ENCODE measurements around the gene GCLC. TPM values are rescaled to one million over a fixed set of nuclear protein-coding genes. Genes with fewer than 3 reads are reported as not detected.

The GCLC gene
- total and polyA plus RNA-seq, 9 donors: 9.0 to 50.4 (median 29.4) TPM

GRCh38 chr6:53523511-53524454 is 21.1 kb downstream of the GCLC start:
- DNase-seq: no peak
- Histone ChIP-seq H3K4me1 (ENCODE audit: insufficient read depth) (no peaks in the 10 kb centered on the region), H3K36me3 (no peaks in the 10 kb centered on the region), H3K27ac (no peak overlapping the region), H3K4me3 (no peak overlapping the region), H3K9me3 (no peaks in the 10 kb centered on the region), H3K27me3 (no peaks in the 10 kb centered on the region)
- intact Hi-C loops (cut with DNase I): no loop called here
- 77 to 86% (median 78%) methylated on average over 8 of the region's 8 CpGs for WGBS, 3 donors
- TF ChIP-seq POLR2A (IDR thresholded peaks at IDR 0.05): no peak
- TF ChIP-seq EP300 (IDR thresholded peaks at IDR 0.05): no peak
- TF ChIP-seq, protein P1, sequence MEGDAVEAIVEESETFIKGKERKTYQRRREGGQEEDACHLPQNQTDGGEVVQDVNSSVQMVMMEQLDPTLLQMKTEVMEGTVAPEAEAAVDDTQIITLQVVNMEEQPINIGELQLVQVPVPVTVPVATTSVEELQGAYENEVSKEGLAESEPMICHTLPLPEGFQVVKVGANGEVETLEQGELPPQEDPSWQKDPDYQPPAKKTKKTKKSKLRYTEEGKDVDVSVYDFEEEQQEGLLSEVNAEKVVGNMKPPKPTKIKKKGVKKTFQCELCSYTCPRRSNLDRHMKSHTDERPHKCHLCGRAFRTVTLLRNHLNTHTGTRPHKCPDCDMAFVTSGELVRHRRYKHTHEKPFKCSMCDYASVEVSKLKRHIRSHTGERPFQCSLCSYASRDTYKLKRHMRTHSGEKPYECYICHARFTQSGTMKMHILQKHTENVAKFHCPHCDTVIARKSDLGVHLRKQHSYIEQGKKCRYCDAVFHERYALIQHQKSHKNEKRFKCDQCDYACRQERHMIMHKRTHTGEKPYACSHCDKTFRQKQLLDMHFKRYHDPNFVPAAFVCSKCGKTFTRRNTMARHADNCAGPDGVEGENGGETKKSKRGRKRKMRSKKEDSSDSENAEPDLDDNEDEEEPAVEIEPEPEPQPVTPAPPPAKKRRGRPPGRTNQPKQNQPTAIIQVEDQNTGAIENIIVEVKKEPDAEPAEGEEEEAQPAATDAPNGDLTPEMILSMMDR (IDR thresholded peaks at IDR 0.05): no peak

- Histone ChIP-seq H3K36me3 (no peaks in the 10 kb centered on the region), H3K9me3 (no peaks in the 10 kb centered on the region), H3K4me1 (ENCODE audit: insufficient read depth) (no peaks in the 10 kb centered on the region), H3K4me3 (no peak overlapping the region), H3K27ac (no peak overlapping the region), H3K27me3 (no peaks in the 10 kb centered on the region)
- 91 to 96% (median 91%) methylated on average over 14 of the region's 14 CpGs for WGBS, 3 donors
- intact Hi-C loops (cut with DNase I): no loop called here
- no peak for DNase-seq
- no peak for TF ChIP-seq POLR2A (IDR thresholded peaks at IDR 0.05)
- TF ChIP-seq EP300 (IDR thresholded peaks at IDR 0.05): no peak
- TF ChIP-seq, protein P1 (IDR thresholded peaks at IDR 0.05): no peak
These were observed 24.5 kb downstream of the GCLC start for GRCh38 chr6:53520320-53520928.

DNA sequence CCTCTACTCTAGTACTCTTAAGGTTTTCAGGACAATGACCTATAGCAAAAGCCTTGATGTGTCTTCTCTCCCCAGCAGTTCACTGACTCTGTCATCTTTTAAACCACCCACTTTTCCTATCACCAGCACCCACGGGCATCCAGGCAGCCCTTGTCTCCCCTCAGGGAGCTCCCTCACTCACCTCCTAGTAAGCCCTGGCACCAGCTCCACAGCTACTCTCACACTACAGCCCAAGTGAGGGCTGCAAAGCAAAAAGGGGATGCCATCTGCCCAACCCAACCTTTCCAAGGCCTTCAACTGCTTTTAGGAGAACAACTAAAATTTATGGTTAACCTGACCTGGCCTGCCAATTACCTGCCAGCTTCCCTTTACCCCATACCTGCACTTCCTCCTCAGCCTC is 26.0 kb downstream of the GCLC start:
- intact Hi-C loops (cut with DNase I): loop anchor here in 2 of 4 donors (10.0 kb wide), 2 partner anchors 126 to 136 kb away; no protein-coding TSS in a partner anchor

GRCh38 chr6:53517021-53517420 is 27.9 kb downstream of the GCLC start:
- peak in 4 of 5 donors; percentile 48 to 68 (median 56) for DNase-seq
- Histone ChIP-seq H3K36me3 (no peaks in the 10 kb centered on the region), H3K4me3 (no peak overlapping the region), H3K4me1 (ENCODE audit: insufficient read depth) (no peaks in the 10 kb centered on the region), H3K27ac (no peak overlapping the region), H3K9me3 (no peaks in the 10 kb centered on the region), H3K27me3 (no peaks in the 10 kb centered on the region)
- intact Hi-C loops (cut with DNase I): loop anchor here in 2 of 4 donors (10.0 kb wide), 2 partner anchors 128 to 138 kb away; no protein-coding TSS in a partner anchor
- WGBS, 3 donors: 36 to 48% (median 46%) methylated on average over 2 of the region's 2 CpGs
- no peak for TF ChIP-seq EP300 (IDR thresholded peaks at IDR 0.05)

More for the DNA sequence above, 26.0 kb downstream of the GCLC start:
- DNase-seq: no peak
- Histone ChIP-seq H3K4me3 (no peak overlapping the region), H3K27me3 (no peaks in the 10 kb centered on the region), H3K27ac (no peak overlapping the region), H3K4me1 (ENCODE audit: insufficient read depth) (no peaks in the 10 kb centered on the region), H3K36me3 (no peaks in the 10 kb centered on the region), H3K9me3 (no peaks in the 10 kb centered on the region)
- WGBS, 3 donors: 78% methylated on average over 1 of the region's 1 CpG
- TF ChIP-seq EP300 (IDR thresholded peaks at IDR 0.05) (no peak), POLR2A (IDR thresholded peaks at IDR 0.05) (no peak)
- TF ChIP-seq, protein P1 (IDR thresholded peaks at IDR 0.05): no peak
